Measurements from ENCODE around the gene FH.

Gene FH

DNA sequence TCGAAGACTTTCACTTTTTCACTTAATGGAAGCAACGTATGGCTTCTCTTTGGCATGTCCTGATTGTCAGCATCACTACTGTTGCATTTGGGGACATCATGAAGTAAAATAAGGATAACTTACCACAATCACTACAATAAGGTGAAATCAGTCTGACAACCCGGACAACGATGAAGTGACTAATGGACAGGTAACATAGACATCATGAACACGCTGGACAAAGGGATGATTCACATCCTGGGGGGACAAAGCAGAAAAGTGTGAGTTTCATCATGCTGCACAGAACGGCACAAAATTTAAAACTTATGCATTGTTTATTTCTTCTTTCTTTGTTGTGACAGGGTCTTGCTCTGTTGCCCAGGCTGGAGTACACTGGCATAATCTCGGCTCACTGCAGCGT is 53.9 kb downstream of the FH start:
- Histone ChIP-seq H3K36me3 (ENCODE audit: insufficient read depth, low read length) (no peaks in the 10 kb centered on the region), H3K4me1 (ENCODE audit: insufficient read depth, low read length, poor library complexity, severe bottlenecking) (no peaks in the 10 kb centered on the region), H3K9ac (ENCODE audit: low read depth, low read length, poor library complexity, severe bottlenecking) (no peak overlapping the region), H3K4me3 (ENCODE audit: low read length, poor library complexity, severe bottlenecking) (no peak overlapping the region), H3F3A (ENCODE audit: low read depth) (no peaks in the 10 kb centered on the region), H2AFZ (ENCODE audit: low read length) (no peak overlapping the region), H3K9me3 (ENCODE audit: insufficient read depth, low read depth, low read length) (no peaks in the 10 kb centered on the region), H3K79me2 (ENCODE audit: insufficient read depth, low read length) (no peaks in the 10 kb centered on the region), H3K4me2 (ENCODE audit: low read depth, low read length, poor library complexity, severe bottlenecking) (no peak overlapping the region), H3K27me3 (ENCODE audit: insufficient read depth, low read length, poor library complexity, severe bottlenecking) (no peaks in the 10 kb centered on the region), H4K20me1 (ENCODE audit: insufficient read depth, low read length, poor library complexity, severe bottlenecking) (no peaks in the 10 kb centered on the region), H3K9me2 (replicated peaks; ENCODE audit: low read depth, low read length) (no peaks in the 10 kb centered on the region)
- TF ChIP-seq, protein P1, sequence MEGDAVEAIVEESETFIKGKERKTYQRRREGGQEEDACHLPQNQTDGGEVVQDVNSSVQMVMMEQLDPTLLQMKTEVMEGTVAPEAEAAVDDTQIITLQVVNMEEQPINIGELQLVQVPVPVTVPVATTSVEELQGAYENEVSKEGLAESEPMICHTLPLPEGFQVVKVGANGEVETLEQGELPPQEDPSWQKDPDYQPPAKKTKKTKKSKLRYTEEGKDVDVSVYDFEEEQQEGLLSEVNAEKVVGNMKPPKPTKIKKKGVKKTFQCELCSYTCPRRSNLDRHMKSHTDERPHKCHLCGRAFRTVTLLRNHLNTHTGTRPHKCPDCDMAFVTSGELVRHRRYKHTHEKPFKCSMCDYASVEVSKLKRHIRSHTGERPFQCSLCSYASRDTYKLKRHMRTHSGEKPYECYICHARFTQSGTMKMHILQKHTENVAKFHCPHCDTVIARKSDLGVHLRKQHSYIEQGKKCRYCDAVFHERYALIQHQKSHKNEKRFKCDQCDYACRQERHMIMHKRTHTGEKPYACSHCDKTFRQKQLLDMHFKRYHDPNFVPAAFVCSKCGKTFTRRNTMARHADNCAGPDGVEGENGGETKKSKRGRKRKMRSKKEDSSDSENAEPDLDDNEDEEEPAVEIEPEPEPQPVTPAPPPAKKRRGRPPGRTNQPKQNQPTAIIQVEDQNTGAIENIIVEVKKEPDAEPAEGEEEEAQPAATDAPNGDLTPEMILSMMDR (conservative IDR thresholded peaks at IDR 0.05; ENCODE audit: low read length): no peak
- TF ChIP-seq EZH2phosphoT487 (IDR thresholded peaks at IDR 0.05; ENCODE audit: borderline replicate concordance): no peak

DNA sequence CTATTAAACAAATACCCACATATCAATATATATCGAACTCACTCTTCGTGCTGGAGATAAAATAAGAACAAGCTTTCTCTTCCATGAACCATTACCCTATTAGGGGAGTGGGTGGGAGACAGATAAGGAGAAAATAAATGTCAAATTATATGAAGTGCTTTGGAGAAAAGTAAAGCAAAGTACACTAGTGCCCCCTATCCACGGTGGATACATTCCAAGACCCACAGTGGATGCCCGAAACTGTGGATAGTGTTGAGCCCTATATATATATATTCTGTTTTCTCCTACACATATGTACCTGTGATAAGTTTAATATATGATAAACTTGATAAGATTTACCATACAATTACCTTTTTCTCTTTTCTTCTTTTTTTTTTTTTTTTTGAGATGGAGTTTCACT is 54.6 kb downstream of the FH start:
- no peak overlapping the region for H3K9ac ChIP-seq (ENCODE audit: low read depth, low read length, poor library complexity, severe bottlenecking)
- no peak overlapping the region for H3K4me3 ChIP-seq (ENCODE audit: low read length, poor library complexity, severe bottlenecking)
- no peaks in the 10 kb centered on the region for H3K9me2 ChIP-seq (replicated peaks; ENCODE audit: low read depth, low read length)
- TF ChIP-seq, protein P1 (conservative IDR thresholded peaks at IDR 0.05; ENCODE audit: low read length): no peak
- no peak for TF ChIP-seq EZH2phosphoT487 (IDR thresholded peaks at IDR 0.05; ENCODE audit: borderline replicate concordance)
- H3K4me2 ChIP-seq (ENCODE audit: low read depth, low read length, poor library complexity, severe bottlenecking): no peak overlapping the region
- H3K79me2 ChIP-seq (ENCODE audit: insufficient read depth, low read length): no peaks in the 10 kb centered on the region
- no peaks in the 10 kb centered on the region for H3F3A ChIP-seq (ENCODE audit: low read depth)
- no peaks in the 10 kb centered on the region for H3K27me3 ChIP-seq (ENCODE audit: insufficient read depth, low read length, poor library complexity, severe bottlenecking)
- no peaks in the 10 kb centered on the region for H3K36me3 ChIP-seq (ENCODE audit: insufficient read depth, low read length)
- H3K9me3 ChIP-seq (ENCODE audit: insufficient read depth, low read depth, low read length): no peaks in the 10 kb centered on the region
- H4K20me1 ChIP-seq (ENCODE audit: insufficient read depth, low read length, poor library complexity, severe bottlenecking): no peaks in the 10 kb centered on the region
- H3K4me1 ChIP-seq (ENCODE audit: insufficient read depth, low read length, poor library complexity, severe bottlenecking): no peaks in the 10 kb centered on the region
- H2AFZ ChIP-seq (ENCODE audit: low read length): no peak overlapping the region

- Histone ChIP-seq H3K4me1 (ENCODE audit: insufficient read depth, low read length, poor library complexity, severe bottlenecking) (no peaks in the 10 kb centered on the region), H3K9me3 (ENCODE audit: insufficient read depth, low read depth, low read length) (no peaks in the 10 kb centered on the region), H3K36me3 (ENCODE audit: insufficient read depth, low read length) (no peaks in the 10 kb centered on the region), H3K79me2 (ENCODE audit: insufficient read depth, low read length) (no peaks in the 10 kb centered on the region), H2AFZ (ENCODE audit: low read length) (no peak overlapping the region), H3K9ac (ENCODE audit: low read depth, low read length, poor library complexity, severe bottlenecking) (no peak overlapping the region), H4K20me1 (ENCODE audit: insufficient read depth, low read length, poor library complexity, severe bottlenecking) (no peaks in the 10 kb centered on the region), H3K4me3 (ENCODE audit: low read length, poor library complexity, severe bottlenecking) (no peak overlapping the region), H3K27me3 (ENCODE audit: insufficient read depth, low read length, poor library complexity, severe bottlenecking) (no peaks in the 10 kb centered on the region), H3F3A (ENCODE audit: low read depth) (no peaks in the 10 kb centered on the region), H3K4me2 (ENCODE audit: low read depth, low read length, poor library complexity, severe bottlenecking) (no peak overlapping the region), H3K9me2 (replicated peaks; ENCODE audit: low read depth, low read length) (no peaks in the 10 kb centered on the region)
- TF ChIP-seq, protein P1 (conservative IDR thresholded peaks at IDR 0.05; ENCODE audit: low read length): no peak
- no peak for TF ChIP-seq EZH2phosphoT487 (IDR thresholded peaks at IDR 0.05; ENCODE audit: borderline replicate concordance)
These were observed 57.2 kb downstream of the FH start for GRCh38 chr1:241462391-241462790.
